NT2/D1 (cell line): ENCODE measurements around the gene HHEX.

Source experiments
- DNase-seq: peaks from one replicate; pipeline ENCODE4 v3.0.0-alpha.2; 2011; ENCODE audit warnings: low read depth, low spot score
- H3K27me3 ChIP-seq: 2 replicates; pipeline ENCODE4 v1.6.0; 2011; ENCODE audit warnings: mild to moderate bottlenecking; ENCODE audit not compliant: insufficient read length, insufficient read depth
- H3K36me3 ChIP-seq: 2 replicates; pipeline ENCODE4 v1.6.1; 2011; ENCODE audit warnings: mild to moderate bottlenecking, low read length, mixed read lengths; ENCODE audit not compliant: insufficient read depth, insufficient read length
- H3K4me1 ChIP-seq: 2 replicates; pipeline ENCODE4 v1.5.1; 2011; ENCODE audit not compliant: insufficient read depth, insufficient read length
- H3K4me3 ChIP-seq: 2 replicates; pipeline ENCODE4 v1.5.1; 2011; ENCODE audit warnings: low read depth; ENCODE audit not compliant: insufficient read length
- H3K9ac ChIP-seq: 2 replicates; pipeline ENCODE4 v1.6.0; 2011; ENCODE audit warnings: low read depth; ENCODE audit not compliant: insufficient read length
- H3K9me3 ChIP-seq: 2 replicates; pipeline ENCODE4 v1.5.1; 2011; ENCODE audit warnings: mild to moderate bottlenecking, low read length; ENCODE audit not compliant: insufficient read depth
- SUZ12 ChIP-seq: IDR thresholded peaks from 2 replicates; pipeline ENCODE4 v1.6.1; 2011; ENCODE audit not compliant: insufficient read length, insufficient read depth; ENCODE audit errors: extremely low read depth
- YY1 ChIP-seq: IDR thresholded peaks from 2 replicates; pipeline ENCODE4 v1.6.1; 2011; ENCODE audit not compliant: insufficient read length, insufficient read depth
- ZNF274 ChIP-seq: IDR thresholded peaks from 2 replicates; pipeline ENCODE4 v1.6.1; 2011; ENCODE audit warnings: mild to moderate bottlenecking, low read depth, low read length

Gene HHEX

DNA sequence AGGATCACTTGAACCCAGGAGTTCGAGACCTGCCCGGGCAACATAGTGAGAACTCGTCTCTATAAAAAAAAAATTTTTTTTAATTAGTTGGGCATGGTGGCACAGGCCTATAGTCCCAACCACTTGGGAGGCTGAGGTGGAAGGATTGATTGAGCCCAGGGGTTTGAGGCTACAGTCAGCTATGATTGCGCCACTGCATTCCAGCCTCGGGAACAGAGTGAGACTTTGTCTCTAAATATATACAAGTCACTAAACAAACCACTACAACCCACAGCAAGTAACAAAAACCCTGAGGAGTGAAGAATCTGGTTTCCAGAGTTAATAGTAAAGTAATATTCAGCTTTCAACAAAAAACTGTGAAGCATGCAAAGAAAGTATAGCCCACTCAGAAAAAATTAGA lies 32.7 kb upstream of the HHEX start:
- Histone ChIP-seq H3K4me3 (no peak overlapping the region), H3K9ac (no peak overlapping the region), H3K4me1 (no peaks in the 10 kb centered on the region), H3K27me3 (no peaks in the 10 kb centered on the region), H3K36me3 (peaks cover 25% of the 10 kb centered on the region), H3K9me3 (no peaks in the 10 kb centered on the region)
- DNase-seq: no peak
- TF ChIP-seq YY1 (no peak), ZNF274 (no peak), SUZ12 (no peak)

DNA sequence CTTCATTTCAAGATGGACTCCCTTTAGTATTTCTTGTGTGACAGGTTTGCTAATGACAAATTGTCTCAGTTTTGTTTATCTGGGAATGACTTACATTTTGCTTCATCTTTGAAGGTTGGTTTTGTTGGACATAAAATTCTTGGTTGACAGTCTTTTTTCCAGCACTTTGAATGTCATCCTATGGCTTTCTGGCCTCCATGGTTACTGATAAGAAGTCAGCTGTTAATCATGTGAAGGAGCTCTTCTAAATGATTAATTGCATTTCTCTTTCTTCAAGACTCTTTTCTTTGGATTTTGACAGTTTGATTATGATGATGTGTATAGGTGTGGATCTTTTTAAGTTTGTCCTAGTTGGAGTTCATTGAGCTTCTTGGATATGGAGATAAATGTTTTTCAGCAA lies 26.9 kb upstream of the HHEX start:
- no peaks in the 10 kb centered on the region for H3K27me3 ChIP-seq
- TF ChIP-seq ZNF274 (no peak), YY1 (no peak), SUZ12 (no peak)
- no peak overlapping the region for H3K4me3 ChIP-seq

GRCh38 chr10:92664322-92664721 lies 25.4 kb upstream of the HHEX start:
- Histone ChIP-seq H3K4me1 (no peaks in the 10 kb centered on the region), H3K36me3 (no peaks in the 10 kb centered on the region), H3K9ac (no peak overlapping the region), H3K27me3 (no peaks in the 10 kb centered on the region), H3K4me3 (no peak overlapping the region), H3K9me3 (peaks cover 16% of the 10 kb centered on the region)
- DNase-seq: no peak
- no peak for TF ChIP-seq ZNF274
- no peak for TF ChIP-seq YY1
- no peak for TF ChIP-seq SUZ12

More for the DNA sequence above, 26.9 kb upstream of the HHEX start:
- Histone ChIP-seq H3K9me3 (peaks cover 16% of the 10 kb centered on the region), H3K36me3 (no peaks in the 10 kb centered on the region), H3K4me1 (no peaks in the 10 kb centered on the region), H3K9ac (no peak overlapping the region)
- DNase-seq: no peak

DNA sequence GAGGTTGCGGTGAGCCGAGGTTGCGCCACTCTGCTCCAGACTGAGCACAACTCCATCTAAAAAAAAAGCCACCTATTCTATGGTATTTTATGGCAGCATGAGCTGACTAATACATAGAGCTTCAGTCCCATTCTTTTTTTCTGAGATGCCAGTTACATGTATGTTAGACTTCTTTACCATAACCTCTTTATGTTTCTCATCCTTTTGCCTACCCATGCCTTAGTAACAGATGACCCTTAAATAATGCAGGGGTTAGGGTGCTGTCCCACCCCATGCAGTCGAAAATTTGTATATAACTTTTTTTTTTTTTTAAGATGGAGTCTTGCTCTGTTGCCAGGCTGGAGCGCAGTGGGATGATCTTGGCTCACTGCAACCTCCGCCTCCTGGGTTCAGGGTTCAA lies 22.7 kb upstream of the HHEX start:
- H3K4me1 ChIP-seq: no peaks in the 10 kb centered on the region
- H3K36me3 ChIP-seq: no peaks in the 10 kb centered on the region
- no peaks in the 10 kb centered on the region for H3K27me3 ChIP-seq
- peaks cover 16% of the 10 kb centered on the region for H3K9me3 ChIP-seq
- DNase-seq: no peak
- TF ChIP-seq YY1: no peak
- TF ChIP-seq ZNF274: no peak
- TF ChIP-seq SUZ12: no peak
- no peak overlapping the region for H3K4me3 ChIP-seq
- H3K9ac ChIP-seq: no peak overlapping the region

GRCh38 chr10:92677708-92678107 lies 12.0 kb upstream of the HHEX start:
- H3K27me3 ChIP-seq: no peaks in the 10 kb centered on the region
- H3K9ac ChIP-seq: no peak overlapping the region
- TF ChIP-seq ZNF274 (no peak), YY1 (no peak), SUZ12 (no peak)
- no peak for DNase-seq
- no peaks in the 10 kb centered on the region for H3K36me3 ChIP-seq
- no peak overlapping the region for H3K4me3 ChIP-seq
- H3K4me1 ChIP-seq: no peaks in the 10 kb centered on the region
- no peaks in the 10 kb centered on the region; the same call in 1 of the 2 replicates for H3K9me3 ChIP-seq

DNA sequence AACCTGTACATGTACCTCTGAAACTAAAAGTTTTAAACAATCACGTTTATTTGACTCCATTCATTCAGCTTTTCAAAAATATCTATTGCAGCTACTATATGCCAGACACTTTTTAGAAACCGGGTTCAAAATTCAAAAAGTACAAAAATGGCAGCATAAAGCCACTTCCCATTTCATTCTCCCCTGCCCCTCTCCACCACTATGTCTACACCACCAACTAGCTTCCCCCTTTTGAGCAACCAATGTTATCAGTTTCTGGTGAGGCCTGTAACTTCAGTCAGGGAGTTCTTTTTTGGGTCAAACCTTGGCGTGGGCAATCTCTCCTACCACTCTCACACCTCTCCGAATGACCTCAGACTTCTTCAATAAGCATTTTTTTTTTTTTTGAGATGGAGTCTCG lies 11.5 kb upstream of the HHEX start:
- no peak overlapping the region for H3K4me3 ChIP-seq
- H3K9me3 ChIP-seq: no peaks in the 10 kb centered on the region; the same call in 1 of the 2 replicates
- no peak for DNase-seq
- H3K9ac ChIP-seq: no peak overlapping the region
- TF ChIP-seq ZNF274: no peak
- TF ChIP-seq SUZ12: no peak
- no peak for TF ChIP-seq YY1
- H3K27me3 ChIP-seq: no peaks in the 10 kb centered on the region
- no peaks in the 10 kb centered on the region for H3K4me1 ChIP-seq
- H3K36me3 ChIP-seq: no peaks in the 10 kb centered on the region

GRCh38 chr10:92681306-92681834 lies 8.4 kb upstream of the HHEX start:
- TF ChIP-seq SUZ12 (no peak), ZNF274 (no peak), YY1 (no peak)
- DNase-seq: no peak
- no peak overlapping the region for H3K4me3 ChIP-seq
- no peaks in the 10 kb centered on the region for H3K4me1 ChIP-seq
- no peaks in the 10 kb centered on the region for H3K9me3 ChIP-seq
- no peaks in the 10 kb centered on the region for H3K36me3 ChIP-seq
- H3K27me3 ChIP-seq: no peaks in the 10 kb centered on the region
- H3K9ac ChIP-seq: no peak overlapping the region
